SKM-1 treated with dmso at 0.1 percent for 144 hours (cell line): ENCODE measurements around the gene BCCIP.

Experiments
- DNase-seq: peaks from one replicate; lab custom pipeline; 2025; ENCODE audit not compliant: unreplicated experiment; lab: John Stamatoyannopoulos, UW

Gene BCCIP

DNA sequence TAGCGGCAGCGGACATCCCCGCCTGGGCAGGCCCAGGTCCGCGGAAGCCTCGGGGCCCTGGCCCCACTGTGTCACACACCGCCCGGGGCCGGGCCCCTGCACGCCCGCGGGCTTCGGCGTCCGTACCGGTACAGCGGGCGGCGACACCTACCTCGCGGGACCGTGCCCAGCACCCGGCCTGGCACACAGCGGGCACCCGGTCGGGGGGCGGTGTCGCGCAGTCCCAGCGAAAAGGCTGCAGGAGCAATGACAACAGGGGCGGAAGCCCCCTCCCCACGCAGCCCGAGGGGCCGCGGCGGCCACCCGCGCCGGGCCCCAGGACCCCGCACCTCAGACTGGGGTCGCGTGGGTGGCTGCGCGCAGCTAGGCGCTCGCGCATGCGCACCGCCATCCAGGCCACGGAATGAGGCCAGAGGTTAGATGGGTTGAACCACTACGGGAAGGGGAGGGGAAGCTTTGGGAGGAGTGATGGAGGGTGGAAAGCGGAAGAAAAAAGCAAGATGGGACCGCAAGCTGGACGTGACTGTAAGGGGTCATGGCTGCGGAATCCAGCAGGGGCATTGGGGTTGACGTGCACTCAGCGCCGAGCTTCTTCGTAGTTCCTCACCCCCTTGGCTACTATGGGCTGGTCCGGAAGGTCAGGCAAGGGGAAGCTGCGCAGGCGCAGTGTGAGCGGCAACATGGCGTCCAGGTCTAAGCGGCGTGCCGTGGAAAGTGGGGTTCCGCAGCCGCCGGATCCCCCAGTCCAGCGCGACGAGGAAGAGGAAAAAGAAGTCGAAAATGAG, at the start of gene BCCIP, which contains the start of gene UROS:
Gene BCCIP, plus strand, starts transcription at position 669 of the 785 bp plus-strand sequence. Its CDS starts 12 bp downstream, at position 681.
Gene UROS, minus strand, starts transcription at position 381 of the 785 bp plus-strand sequence. CDS start 6,759 bp downstream, outside the sequence.
- DNase-seq = peak; percentile 95

DNA sequence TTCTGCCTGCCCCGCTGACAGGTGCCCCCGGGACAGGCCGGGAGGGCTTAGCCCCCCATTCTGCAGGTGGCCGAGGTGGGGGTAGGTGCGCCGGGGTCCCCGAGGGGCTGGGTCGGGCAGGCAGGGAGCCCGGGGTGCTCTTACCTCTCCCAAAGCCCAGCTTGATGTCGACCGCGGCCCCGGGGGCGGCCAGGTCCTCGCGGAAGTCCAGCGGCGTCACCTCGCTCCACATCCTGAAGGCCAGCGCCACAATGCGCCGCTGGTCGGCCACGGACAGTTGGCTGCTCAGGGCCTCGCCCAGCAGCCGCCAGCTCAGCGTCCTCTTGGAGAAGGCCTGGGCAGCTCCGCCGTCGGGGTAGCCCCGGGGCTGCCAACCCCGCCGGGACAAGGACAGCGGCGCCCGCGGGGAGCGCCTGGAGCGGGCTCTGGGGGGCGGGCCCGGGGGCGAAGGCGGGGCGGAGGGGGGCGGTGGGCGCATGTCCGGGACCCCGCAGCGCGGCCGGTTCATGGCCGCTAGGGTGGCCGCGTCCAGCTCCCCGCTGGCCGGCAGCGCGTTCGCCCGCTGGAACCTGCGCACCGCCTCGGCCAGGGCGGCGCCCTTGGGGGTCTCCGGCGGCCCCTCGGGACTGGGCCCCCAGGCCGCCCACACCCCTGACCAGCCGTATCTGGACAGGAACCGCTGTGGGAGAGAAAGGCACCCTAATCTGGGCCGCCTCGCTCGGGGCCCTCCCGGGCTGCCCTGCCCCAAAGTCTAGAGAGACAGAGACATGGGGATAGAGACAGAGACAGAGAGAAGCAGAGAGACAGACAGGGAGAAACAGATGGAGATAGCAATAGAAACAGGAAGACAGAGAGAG, 49.4 kb upstream of the BCCIP start:
- DNase-seq = no peak

DNA sequence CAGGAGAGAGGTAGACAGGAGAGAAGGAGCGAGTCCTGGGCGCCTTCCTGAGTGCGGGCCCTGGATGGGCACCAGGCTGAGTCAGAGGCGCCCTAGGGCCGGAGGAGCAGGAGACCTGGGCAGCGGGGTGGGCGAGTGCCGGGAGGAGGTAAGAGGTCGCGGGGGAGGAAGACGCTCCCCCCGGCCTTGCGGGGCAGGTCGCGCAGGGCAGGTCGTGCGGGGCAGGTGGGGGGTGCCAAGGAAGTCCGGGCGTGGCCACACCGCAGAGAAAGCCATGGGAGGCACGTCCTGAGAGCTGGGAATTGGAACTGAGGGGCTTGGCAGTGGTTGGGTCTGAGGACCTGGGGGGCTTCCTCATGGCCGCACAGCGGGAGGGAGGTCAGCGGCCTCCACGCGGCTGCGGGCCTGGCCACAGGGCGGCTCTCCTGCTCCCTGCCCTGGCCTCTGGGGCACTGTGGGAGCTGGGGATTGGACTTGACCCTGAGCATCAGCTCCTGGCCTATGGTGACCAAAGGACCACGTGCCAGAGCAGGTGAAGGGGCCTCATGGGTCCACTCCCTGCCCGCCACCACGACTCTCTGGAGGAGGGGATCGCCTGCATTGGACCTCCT, 48.7 kb upstream of the BCCIP start:
- DNase-seq = no peak

- DNase-seq = no peak
Measured at GRCh38 chr10:125775491-125776106, 47.7 kb upstream of the BCCIP start, which contains the start of gene MMP21. MMP21 (minus strand) TSS chr10:125775821; CDS start chr10:125775821, 0 bp downstream.

DNA sequence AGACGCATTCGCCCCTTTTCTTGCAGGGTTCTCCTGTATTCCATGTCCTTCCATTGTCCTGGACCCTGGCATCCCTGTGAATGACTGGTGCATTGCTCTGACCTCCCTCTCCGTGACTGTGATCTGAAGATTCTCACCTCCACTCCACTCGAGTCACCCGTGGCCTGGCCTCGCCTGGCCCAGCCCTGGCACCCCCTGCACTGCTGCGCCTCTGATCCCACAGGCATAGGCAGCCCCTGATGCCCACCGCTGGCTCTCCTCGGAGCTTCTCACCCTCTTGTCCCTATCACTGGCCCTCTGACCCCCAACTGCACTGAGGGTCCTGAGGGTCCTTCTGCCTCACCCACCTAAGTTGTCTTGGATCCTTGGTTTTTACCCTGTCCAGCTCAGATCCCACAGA, 45.5 kb upstream of the BCCIP start:
- no peak for DNase-seq

DNA sequence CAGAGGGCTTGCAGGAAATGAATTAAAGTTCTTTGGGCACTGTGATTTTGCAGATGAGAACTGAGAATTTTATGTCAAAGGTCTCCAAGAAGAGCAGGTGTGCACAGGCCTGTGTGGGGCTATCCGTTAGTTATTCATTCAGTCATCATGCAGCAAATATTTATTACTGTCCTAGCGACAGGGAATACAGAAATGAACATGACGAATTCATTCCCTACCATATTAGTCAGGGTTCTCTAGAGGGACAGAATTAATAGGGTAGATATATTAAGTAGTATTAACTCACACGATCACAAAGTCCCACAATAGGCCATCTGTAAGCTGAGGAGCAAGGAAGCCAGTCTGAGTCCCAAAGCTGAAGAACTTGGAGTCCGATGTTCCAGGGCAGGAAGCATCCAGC, 44.8 kb upstream of the BCCIP start:
- DNase-seq = no peak

GRCh38 chr10:125779403-125780327, 43.7 kb upstream of the BCCIP start:
- no peak for DNase-seq

DNA sequence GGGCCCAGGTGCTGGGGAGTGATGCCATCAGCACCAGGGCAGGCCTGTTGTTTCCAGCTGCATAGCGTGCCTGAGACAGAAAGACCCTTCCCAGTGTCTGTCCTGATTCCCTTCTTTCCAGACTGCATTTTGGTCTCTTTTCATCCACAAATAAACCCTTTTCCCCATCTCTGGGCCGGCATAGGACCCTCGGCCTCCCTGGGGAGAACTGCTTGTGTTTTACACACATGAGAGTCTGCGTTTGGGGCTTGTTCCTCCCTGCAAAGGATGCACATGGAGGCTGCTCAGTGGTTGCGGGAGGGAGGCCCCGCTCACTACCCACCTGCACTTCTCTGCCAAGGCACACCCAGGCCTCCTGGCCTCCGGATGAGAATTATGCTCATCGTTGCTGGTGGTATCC, 42.0 kb upstream of the BCCIP start:
- no peak for DNase-seq

GRCh38 chr10:125782054-125782453, 41.3 kb upstream of the BCCIP start:
- DNase-seq = no peak

GRCh38 chr10:125782616-125783015, 40.7 kb upstream of the BCCIP start:
- no peak for DNase-seq

DNA sequence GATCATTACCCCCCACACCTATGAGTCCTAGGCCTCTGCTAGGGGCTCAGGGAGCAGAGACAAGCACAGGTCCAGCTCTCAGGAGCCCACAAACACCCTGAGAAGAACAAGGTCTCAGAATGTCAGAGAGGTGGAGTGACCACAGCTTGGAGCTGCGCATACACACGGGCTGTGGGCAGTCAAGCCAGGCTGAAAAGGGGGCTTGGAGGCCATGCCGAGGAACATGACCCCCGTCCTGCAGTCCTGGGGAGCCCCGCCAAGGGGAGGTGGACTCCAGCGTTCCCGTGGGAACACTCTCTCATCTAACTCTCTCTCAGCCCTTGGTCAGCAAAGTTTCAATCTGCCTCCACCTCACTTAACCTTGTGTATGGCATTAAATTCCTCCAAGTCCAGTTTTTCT, 39.9 kb upstream of the BCCIP start:
- DNase-seq = no peak

GRCh38 chr10:125783957-125784356, 39.4 kb upstream of the BCCIP start:
- DNase-seq = no peak

- no peak for DNase-seq
Measured at GRCh38 chr10:125785791-125786190, 37.6 kb upstream of the BCCIP start.

DNA sequence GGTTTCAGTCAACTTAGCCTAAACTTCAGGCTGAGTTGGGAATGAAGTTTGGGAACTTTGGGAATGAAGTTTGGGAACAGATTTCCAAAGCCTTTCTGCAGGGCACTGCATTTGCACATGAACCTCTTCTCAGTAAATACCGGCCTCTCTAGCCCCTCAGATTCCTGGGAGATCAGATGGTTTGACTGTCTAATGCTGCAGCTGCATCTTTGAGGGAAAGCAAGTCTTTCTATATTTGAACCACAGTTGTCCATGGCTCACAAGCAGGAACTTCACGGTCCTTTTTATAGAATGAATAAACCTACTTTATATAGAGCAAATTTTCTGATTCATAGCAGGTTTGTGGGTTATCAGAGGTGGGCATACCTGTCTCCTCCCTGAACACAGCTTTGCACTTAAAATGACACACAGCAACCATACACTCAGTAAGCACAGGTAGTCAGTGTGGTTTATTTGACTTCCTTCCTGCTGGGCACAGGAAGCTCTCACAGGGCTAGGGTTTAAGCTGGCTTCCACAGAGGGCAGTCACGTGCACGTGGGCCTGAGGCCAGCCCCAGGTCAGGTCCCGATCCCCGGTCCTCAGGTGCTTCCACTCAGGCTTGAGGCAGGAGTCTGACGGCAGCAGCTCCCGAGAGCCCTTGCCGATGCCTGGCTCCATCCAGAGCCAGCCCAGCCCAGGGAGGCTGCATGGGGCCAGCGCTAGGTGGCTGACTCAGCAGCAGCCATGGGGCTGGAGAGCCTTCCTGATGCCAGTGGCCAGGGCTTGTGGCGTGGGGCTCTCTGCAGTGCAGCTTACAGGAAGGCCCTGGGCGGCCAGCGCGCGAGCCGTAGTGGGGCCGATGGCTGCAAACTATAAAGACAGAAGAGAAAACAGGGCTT, 35.0 kb upstream of the BCCIP start:
- DNase-seq = no peak

DNA sequence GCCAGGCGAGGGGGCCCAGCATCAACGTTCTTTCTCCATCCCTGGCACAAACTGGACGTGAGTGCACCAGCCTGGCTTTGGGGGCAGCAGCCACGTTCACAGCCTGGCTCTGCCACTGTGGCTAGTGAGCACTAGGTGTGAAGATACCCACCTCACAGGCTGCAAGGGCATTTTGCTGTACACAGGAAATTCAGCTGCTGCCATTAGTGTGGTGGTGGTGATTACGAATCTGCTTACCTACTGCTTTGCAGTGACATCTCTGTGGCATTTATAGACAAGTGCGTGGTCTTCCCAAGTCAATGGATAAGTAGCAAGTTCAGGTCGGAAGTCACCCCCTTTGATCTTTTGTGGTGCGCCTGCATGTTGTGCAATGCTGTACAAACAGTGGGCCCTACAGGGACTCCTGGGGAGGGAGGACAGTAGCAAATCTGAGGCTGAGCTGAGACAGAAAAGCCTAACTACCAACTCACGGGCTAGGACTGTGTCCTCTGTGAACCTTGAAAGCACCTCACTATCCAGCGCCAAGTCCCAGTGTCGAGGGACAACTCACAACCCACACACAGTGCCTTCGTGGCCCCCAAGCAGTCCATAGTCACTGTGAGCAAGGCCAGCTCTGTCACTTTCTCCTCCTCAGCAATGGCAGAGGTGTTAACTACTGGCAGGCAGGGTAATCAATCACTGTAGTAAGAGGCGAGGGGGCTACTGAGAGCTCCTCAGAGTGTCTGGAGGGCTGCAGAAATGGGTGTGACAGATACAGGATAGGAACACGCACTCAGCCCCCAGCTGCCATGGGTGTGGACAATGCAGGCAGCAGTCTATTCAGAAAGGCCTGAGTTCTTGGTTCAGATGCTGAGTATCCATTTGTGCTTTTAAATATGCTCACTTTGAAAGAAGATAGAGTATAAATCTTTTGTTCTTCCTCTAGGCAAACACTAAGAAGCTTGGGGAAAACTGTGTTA, 30.7 kb upstream of the BCCIP start:
- no peak for DNase-seq

DNA sequence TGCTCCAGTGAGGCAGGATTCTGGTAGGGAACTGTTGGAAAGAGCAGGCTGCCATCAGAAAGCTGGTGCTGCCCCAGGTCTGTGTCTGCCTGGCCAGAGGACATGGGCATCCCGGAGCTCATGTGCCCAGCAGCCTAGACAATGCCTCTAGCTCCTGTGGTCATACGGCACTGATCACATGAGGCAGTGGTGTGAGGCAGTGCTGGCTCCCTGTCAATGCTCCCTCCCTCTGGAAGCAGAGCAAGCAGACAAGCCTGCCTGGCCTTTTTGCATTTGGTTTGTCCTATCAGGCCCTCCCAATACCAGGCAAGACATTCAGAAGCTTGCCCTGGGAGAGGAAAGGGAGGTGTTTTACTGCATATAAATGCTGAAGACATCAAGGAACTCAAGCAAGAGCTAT, 28.2 kb upstream of the BCCIP start:
- no peak for DNase-seq

GRCh38 chr10:125795637-125796190, 27.6 kb upstream of the BCCIP start:
- DNase-seq = no peak

DNA sequence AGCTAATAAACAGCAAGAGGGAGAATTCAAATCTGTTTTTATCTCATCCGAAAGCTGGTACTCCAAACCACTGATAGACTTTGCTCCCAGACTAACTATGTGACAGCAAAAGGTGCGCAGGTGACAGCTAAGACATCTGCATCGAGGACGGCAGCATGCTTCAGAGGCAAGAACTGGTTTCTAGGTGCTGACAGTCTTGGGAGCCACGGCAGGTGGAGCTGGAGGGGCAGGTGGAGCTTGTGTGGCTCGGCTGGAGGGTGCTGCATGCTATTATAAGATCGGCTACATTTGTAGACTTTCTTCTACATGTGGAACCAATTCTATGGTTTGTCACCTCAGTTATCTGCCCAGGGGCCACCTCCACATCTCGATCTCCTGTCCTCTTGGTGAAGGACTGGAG, 25.9 kb upstream of the BCCIP start:
- DNase-seq = no peak
